Hepatocyte (in vitro differentiated cells): ENCODE data around the gene SHISAL2A. TPM values are rescaled to one million over a fixed set of nuclear protein-coding genes. Genes with fewer than 3 reads are reported as not detected.

Source experiments
- DNase-seq: peaks from one replicate; pipeline ENCODE4 v3.0.0-alpha.2; 2016; ENCODE audit warnings: low spot score
- H2AFZ ChIP-seq: fragments of 200-600 bp; sonication (generic); 2 replicates; pipeline ENCODE4 v1.6.0; 2016; ENCODE audit warnings: antibody characterized with exemption, mild to moderate bottlenecking
- H3K27ac ChIP-seq: fragments of 200-600 bp; sonication (generic); 2 replicates; pipeline ENCODE4 v1.5.1; 2016; ENCODE audit warnings: mild to moderate bottlenecking
- H3K27me3 ChIP-seq: fragments of 200-600 bp; sonication (generic); 2 replicates; pipeline ENCODE4 v1.6.1; 2016
- H3K36me3 ChIP-seq: fragments of 200-600 bp; sonication (generic); replicated peaks from 2 replicates; pipeline ENCODE4 v1.5.1; 2016; ENCODE audit warnings: low read depth; ENCODE audit not compliant: insufficient read depth
- H3K4me1 ChIP-seq: fragments of 200-600 bp; sonication (generic); 2 replicates; pipeline ENCODE4 v1.5.1; 2016; ENCODE audit warnings: mild to moderate bottlenecking, moderate library complexity; ENCODE audit not compliant: insufficient read depth
- H3K4me2 ChIP-seq: fragments of 200-600 bp; sonication (generic); 2 replicates; pipeline ENCODE4 v1.6.0; 2016
- H3K4me3 ChIP-seq: fragments of 200-600 bp; sonication (generic); 2 replicates; pipeline ENCODE4 v1.5.1; 2016; ENCODE audit warnings: mild to moderate bottlenecking
- H3K79me2 ChIP-seq: fragments of 200-600 bp; sonication (generic); 2 replicates; pipeline ENCODE4 v1.6.0; 2017; ENCODE audit warnings: mild to moderate bottlenecking
- H3K9me2 ChIP-seq: fragments of 200-600 bp; sonication (generic); replicated peaks from 2 replicates; pipeline ENCODE4 v1.6.0; 2017; ENCODE audit warnings: mild to moderate bottlenecking; ENCODE audit not compliant: insufficient read depth
- H3K9me3 ChIP-seq: fragments of 200-600 bp; sonication (generic); 2 replicates; pipeline ENCODE4 v1.5.1; 2016; ENCODE audit warnings: low read depth, mild to moderate bottlenecking
- H4K20me1 ChIP-seq: fragments of 200-600 bp; sonication (generic); 2 replicates; pipeline ENCODE4 v1.6.0; 2016; ENCODE audit warnings: mild to moderate bottlenecking; ENCODE audit not compliant: insufficient read depth, poor library complexity, severe bottlenecking
- EZH2 ChIP-seq: fragments of 200-600 bp; sonication (generic); IDR thresholded peaks from 2 replicates; pipeline ENCODE4 v1.6.1; 2016; ENCODE audit warnings: antibody characterized with exemption, mild to moderate bottlenecking, borderline replicate concordance
- EZH2phosphoT487 ChIP-seq: fragments of 200-600 bp; sonication (generic); IDR thresholded peaks from one replicate; pipeline ENCODE4 v1.6.1; 2018; ENCODE audit warnings: antibody characterized with exemption, mild to moderate bottlenecking, low read depth, moderate library complexity; ENCODE audit not compliant: unreplicated experiment, severe bottlenecking
- WGBS: methylation state at CpG from one replicate; pipeline ENCODE4 v1.1.6; 2016; ENCODE audit warnings: low lambda C conversion rate; ENCODE audit errors: missing lambda C conversion rate; 5-methylcytosine and 5-hydroxymethylcytosine counted together
- polyA plus RNA-seq: library from polyadenylated mRNA; unstranded; fragments of >200 nt; fragmentation: Nextera tagmentation; extraction: Ambion mirVana; gene quantifications from 2 replicates; pipeline ENCODE4 v1.2.1, GENCODE V29; 2016
- total RNA-seq: library from RNA; depleted of rRNA; stranded (reverse); fragments of >200 nt; gene quantifications from 2 replicates; pipeline ENCODE4 v1.2.3, GENCODE V29; 2014
- TF ChIP-seq, protein P1 (sequence below): fragments of 200-600 bp; sonication (generic); IDR thresholded peaks from 2 replicates; pipeline ENCODE4 v1.5.1; 2016; ENCODE audit warnings: antibody characterized with exemption, mild to moderate bottlenecking; ENCODE audit not compliant: poor library complexity

Gene SHISAL2A
- total and polyA plus RNA-seq, 2 experiments from 2014 or later = 0.47 to 0.89 TPM

- 89% methylated on average over 5 of the region's 5 CpGs for WGBS
- H3K79me2 ChIP-seq = no peaks in the 10 kb centered on the region
- no peaks in the 10 kb centered on the region for H3K36me3 ChIP-seq
- no peak overlapping the region for H3K4me3 ChIP-seq
- no peak for DNase-seq
- TF ChIP-seq EZH2 (no peak), EZH2phosphoT487 (no peak)
- TF ChIP-seq, protein P1, sequence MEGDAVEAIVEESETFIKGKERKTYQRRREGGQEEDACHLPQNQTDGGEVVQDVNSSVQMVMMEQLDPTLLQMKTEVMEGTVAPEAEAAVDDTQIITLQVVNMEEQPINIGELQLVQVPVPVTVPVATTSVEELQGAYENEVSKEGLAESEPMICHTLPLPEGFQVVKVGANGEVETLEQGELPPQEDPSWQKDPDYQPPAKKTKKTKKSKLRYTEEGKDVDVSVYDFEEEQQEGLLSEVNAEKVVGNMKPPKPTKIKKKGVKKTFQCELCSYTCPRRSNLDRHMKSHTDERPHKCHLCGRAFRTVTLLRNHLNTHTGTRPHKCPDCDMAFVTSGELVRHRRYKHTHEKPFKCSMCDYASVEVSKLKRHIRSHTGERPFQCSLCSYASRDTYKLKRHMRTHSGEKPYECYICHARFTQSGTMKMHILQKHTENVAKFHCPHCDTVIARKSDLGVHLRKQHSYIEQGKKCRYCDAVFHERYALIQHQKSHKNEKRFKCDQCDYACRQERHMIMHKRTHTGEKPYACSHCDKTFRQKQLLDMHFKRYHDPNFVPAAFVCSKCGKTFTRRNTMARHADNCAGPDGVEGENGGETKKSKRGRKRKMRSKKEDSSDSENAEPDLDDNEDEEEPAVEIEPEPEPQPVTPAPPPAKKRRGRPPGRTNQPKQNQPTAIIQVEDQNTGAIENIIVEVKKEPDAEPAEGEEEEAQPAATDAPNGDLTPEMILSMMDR = no peak
- no peaks in the 10 kb centered on the region for H3K9me3 ChIP-seq
- H3K27me3 ChIP-seq = no peaks in the 10 kb centered on the region
- H3K4me2 ChIP-seq = no peak overlapping the region
- peaks cover 20% of the 10 kb centered on the region for H3K4me1 ChIP-seq
- H2AFZ ChIP-seq = no peak overlapping the region
- no peaks in the 10 kb centered on the region for H4K20me1 ChIP-seq
- no peak overlapping the region for H3K27ac ChIP-seq
- no peaks in the 10 kb centered on the region for H3K9me2 ChIP-seq
These were observed 34.3 kb downstream of the SHISAL2A start for GRCh38 chr1:52667290-52667689.

DNA sequence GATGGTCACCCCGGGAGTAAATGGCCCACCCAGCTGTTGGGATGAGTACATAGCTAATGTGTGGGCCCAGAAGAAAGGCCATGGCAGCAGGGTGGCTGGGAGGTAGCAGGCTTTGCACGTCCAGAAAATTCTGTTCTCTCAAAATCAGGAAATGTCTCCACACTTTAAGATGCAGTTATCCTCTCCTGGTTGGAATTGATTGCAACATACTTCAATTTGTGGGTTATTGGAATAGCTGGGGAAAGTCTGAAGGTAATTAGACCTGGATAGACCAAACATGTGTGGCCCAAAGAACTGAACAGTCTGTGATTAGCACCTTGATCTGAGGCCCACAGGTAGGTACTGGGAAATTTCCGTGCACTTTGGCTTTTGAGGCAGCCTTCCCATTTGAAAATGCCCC lies 35.0 kb downstream of the SHISAL2A start:
- Histone ChIP-seq H3K9me3 (no peaks in the 10 kb centered on the region), H2AFZ (no peak overlapping the region), H3K36me3 (no peaks in the 10 kb centered on the region), H3K79me2 (no peaks in the 10 kb centered on the region), H4K20me1 (no peaks in the 10 kb centered on the region), H3K4me1 (peaks cover 19% of the 10 kb centered on the region), H3K27me3 (no peaks in the 10 kb centered on the region), H3K9me2 (no peaks in the 10 kb centered on the region), H3K4me3 (no peak overlapping the region), H3K4me2 (no peak overlapping the region), H3K27ac (no peak overlapping the region)
- no peak for DNase-seq
- TF ChIP-seq, protein P1 = no peak
- TF ChIP-seq EZH2 (no peak), EZH2phosphoT487 (no peak)
- WGBS = 86% methylated on average over 3 of the region's 3 CpGs

DNA sequence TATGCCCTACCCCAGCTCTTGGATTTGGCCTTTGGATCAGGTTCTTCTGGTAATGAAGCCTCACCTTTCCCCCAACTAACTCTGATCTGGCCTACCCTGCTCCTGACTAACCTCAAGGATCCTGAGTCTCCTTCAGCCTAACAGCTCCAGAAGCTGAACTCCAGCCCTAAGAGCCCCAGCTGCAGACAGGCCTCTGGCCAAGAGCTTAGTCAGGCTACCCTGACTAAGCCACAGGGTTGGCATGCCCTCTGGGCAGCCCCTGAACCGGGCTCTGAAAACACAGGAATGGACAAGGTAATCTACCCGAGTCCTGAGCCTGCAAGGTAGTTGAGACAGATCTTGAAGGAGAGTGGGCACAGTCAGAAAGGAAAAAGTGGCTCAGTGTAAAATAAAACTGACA lies 35.7 kb downstream of the SHISAL2A start:
- Histone ChIP-seq H3K4me3 (no peak overlapping the region), H3K9me2 (no peaks in the 10 kb centered on the region)

More for the DNA sequence above, 35.7 kb downstream of the SHISAL2A start:
- Histone ChIP-seq H3K4me1 (peaks cover 11% of the 10 kb centered on the region), H3K36me3 (no peaks in the 10 kb centered on the region), H3K27me3 (no peaks in the 10 kb centered on the region), H2AFZ (no peak overlapping the region), H3K4me2 (no peak overlapping the region), H3K79me2 (no peaks in the 10 kb centered on the region), H3K9me3 (no peaks in the 10 kb centered on the region), H4K20me1 (no peaks in the 10 kb centered on the region), H3K27ac (no peak overlapping the region)
- DNase-seq = no peak
- TF ChIP-seq, protein P1 = no peak
- TF ChIP-seq EZH2 (no peak), EZH2phosphoT487 (no peak)
- 92% methylated on average over 2 of the region's 2 CpGs for WGBS
